ENCODE results near the gene C2orf72. TPM values are rescaled to one million over a fixed set of nuclear protein-coding genes. Genes with fewer than 3 reads are reported as not detected.

Gene C2orf72
- total and polyA plus RNA-seq, 2 of the 13 experiments (the other 11 are each of a cell fraction or from before 2014, with no cell fraction given), result 147 to 203 TPM

- TF ChIP-seq, protein P1, sequence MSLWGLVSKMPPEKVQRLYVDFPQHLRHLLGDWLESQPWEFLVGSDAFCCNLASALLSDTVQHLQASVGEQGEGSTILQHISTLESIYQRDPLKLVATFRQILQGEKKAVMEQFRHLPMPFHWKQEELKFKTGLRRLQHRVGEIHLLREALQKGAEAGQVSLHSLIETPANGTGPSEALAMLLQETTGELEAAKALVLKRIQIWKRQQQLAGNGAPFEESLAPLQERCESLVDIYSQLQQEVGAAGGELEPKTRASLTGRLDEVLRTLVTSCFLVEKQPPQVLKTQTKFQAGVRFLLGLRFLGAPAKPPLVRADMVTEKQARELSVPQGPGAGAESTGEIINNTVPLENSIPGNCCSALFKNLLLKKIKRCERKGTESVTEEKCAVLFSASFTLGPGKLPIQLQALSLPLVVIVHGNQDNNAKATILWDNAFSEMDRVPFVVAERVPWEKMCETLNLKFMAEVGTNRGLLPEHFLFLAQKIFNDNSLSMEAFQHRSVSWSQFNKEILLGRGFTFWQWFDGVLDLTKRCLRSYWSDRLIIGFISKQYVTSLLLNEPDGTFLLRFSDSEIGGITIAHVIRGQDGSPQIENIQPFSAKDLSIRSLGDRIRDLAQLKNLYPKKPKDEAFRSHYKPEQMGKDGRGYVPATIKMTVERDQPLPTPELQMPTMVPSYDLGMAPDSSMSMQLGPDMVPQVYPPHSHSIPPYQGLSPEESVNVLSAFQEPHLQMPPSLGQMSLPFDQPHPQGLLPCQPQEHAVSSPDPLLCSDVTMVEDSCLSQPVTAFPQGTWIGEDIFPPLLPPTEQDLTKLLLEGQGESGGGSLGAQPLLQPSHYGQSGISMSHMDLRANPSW (CRISPR knock-in tag; IDR thresholded peaks at IDR 0.05; ENCODE audit: borderline replicate concordance), result no peak
- TF ChIP-seq SP4 (CRISPR knock-in tag; IDR thresholded peaks at IDR 0.05) (no peak), ZNF773 (CRISPR knock-in tag; IDR thresholded peaks at IDR 0.05; ENCODE audit: borderline replicate concordance) (no peak), ZNF781 (CRISPR knock-in tag; IDR thresholded peaks at IDR 0.05; ENCODE audit: borderline replicate concordance, not compliant biosample characterization) (peak; percentile 17), GATAD2A (CRISPR knock-in tag; IDR thresholded peaks at IDR 0.05) (0 out of 2 replicates have a peak, but pooled peaks have one; percentile 17), DNMT3B (CRISPR knock-in tag; conservative IDR thresholded peaks at IDR 0.05) (no peak), ZFP36 (IDR thresholded peaks at IDR 0.05; ENCODE audit: borderline replicate concordance, low read depth, low read length, partially characterized antibody) (no peak), SRF (IDR thresholded peaks at IDR 0.05; ENCODE audit: low read depth, low read length) (no peak), NFYC (CRISPR knock-in tag; IDR thresholded peaks at IDR 0.05) (no peak), ZNF225 (CRISPR knock-in tag; IDR thresholded peaks at IDR 0.05) (0 out of 2 replicates have a peak, but pooled peaks have one; percentile 36), ZNF550 (CRISPR knock-in tag; IDR thresholded peaks at IDR 0.05; ENCODE audit: borderline replicate concordance) (no peak), CBX1 (IDR thresholded peaks at IDR 0.05; ENCODE audit: low read depth) (peak; percentile 76), TGIF2 (CRISPR knock-in tag; IDR thresholded peaks at IDR 0.05) (0 out of 2 replicates have a peak, but pooled peaks have one; percentile 11), MYNN (CRISPR knock-in tag; IDR thresholded peaks at IDR 0.05; ENCODE audit: low read depth) (no peak), RARA (CRISPR knock-in tag; IDR thresholded peaks at IDR 0.05) (peak; percentile 44), CBX5 (CRISPR knock-in tag; IDR thresholded peaks at IDR 0.05; ENCODE audit: borderline replicate concordance) (0 out of 2 replicates have a peak, but pooled peaks have one; percentile 16), CTCF (CRISPR knock-in tag; IDR thresholded peaks at IDR 0.05) (no peak; the same call in 1 of the 2 replicates), SRSF9 (IDR thresholded peaks at IDR 0.05; ENCODE audit: borderline replicate concordance, insufficient read depth, low read depth, low read length, poor library complexity, severe bottlenecking) (no peak), CC2D1A (CRISPR knock-in tag; IDR thresholded peaks at IDR 0.05) (peak; percentile 34; the same call in 1 of the 2 replicates), ZC3H4 (CRISPR knock-in tag; IDR thresholded peaks at IDR 0.05; ENCODE audit: borderline replicate concordance) (peak; percentile 60; the same call in 1 of the 2 replicates), SP140L (CRISPR knock-in tag; IDR thresholded peaks at IDR 0.05; ENCODE audit: borderline replicate concordance) (no peak)
- TF ChIP-seq, protein P2, sequence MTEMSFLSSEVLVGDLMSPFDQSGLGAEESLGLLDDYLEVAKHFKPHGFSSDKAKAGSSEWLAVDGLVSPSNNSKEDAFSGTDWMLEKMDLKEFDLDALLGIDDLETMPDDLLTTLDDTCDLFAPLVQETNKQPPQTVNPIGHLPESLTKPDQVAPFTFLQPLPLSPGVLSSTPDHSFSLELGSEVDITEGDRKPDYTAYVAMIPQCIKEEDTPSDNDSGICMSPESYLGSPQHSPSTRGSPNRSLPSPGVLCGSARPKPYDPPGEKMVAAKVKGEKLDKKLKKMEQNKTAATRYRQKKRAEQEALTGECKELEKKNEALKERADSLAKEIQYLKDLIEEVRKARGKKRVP (CRISPR knock-in tag; IDR thresholded peaks at IDR 0.05), result no peak
- TF ChIP-seq, protein P3, sequence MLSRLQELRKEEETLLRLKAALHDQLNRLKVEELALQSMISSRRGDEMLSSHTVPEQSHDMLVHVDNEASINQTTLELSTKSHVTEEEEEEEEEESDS (CRISPR knock-in tag; IDR thresholded peaks at IDR 0.05; ENCODE audit: borderline replicate concordance), result 0 out of 2 replicates have a peak, but pooled peaks have one; percentile 32
Measured at GRCh38 chr2:231051116-231051515, 13.8 kb downstream of the C2orf72 start (continued).

All from HepG2 (cell line).